HUES48 (cell line): Measurements from ENCODE around the gene HIKESHI.
"Not testable (repeated sequence)": the region's sequence is repeated elsewhere in the genome, so short reads cannot be mapped to it uniquely, and the experiment has no call there.

Source experiments
- H3K27ac ChIP-seq: one replicate; pipeline ENCODE4 v1.7.0; 2013; ENCODE audit warnings: low read depth, low read length, inconsistent platforms
- H3K27me3 ChIP-seq: 2 replicates; pipeline ENCODE4 v1.6.1; 2013; ENCODE audit warnings: mild to moderate bottlenecking, low read length; ENCODE audit not compliant: control insufficient read depth, insufficient read depth
- H3K36me3 ChIP-seq: 2 replicates; pipeline ENCODE4 v1.6.1; 2013; ENCODE audit warnings: low read length; ENCODE audit not compliant: control insufficient read depth, insufficient read depth
- H3K4me1 ChIP-seq: 2 replicates; pipeline ENCODE4 v1.6.1; 2013; ENCODE audit warnings: mild to moderate bottlenecking, low read length; ENCODE audit not compliant: control insufficient read depth, insufficient read depth
- H3K4me3 ChIP-seq: 2 replicates; pipeline ENCODE4 v1.5.1; 2013; ENCODE audit warnings: mild to moderate bottlenecking, low read depth, low read length
- H3K9ac ChIP-seq: 2 replicates; pipeline ENCODE4 v1.6.1; 2013; ENCODE audit warnings: mild to moderate bottlenecking, low read depth, low read length, moderate library complexity
- H3K9me3 ChIP-seq: 2 replicates; pipeline ENCODE4 v1.6.1; 2013; ENCODE audit warnings: low read length; ENCODE audit not compliant: control insufficient read depth, insufficient read depth

Gene HIKESHI

GRCh38 chr11:86294026-86294425, 8.0 kb upstream of the HIKESHI start:
- H3K9ac ChIP-seq, result no peak overlapping the region
- no peak overlapping the region for H3K4me3 ChIP-seq

GRCh38 chr11:86301742-86302091, 323 bp upstream of the HIKESHI start:
- no peaks in the 10 kb centered on the region for H3K9me3 ChIP-seq
- H3K27me3 ChIP-seq, result no peaks in the 10 kb centered on the region
- H3K4me3 ChIP-seq, result peak overlapping the region; percentile 82
- peaks cover 7% of the 10 kb centered on the region; the same call in 1 of the 2 replicates for H3K36me3 ChIP-seq
- H3K27ac ChIP-seq, result no peak overlapping the region
- 0 out of 2 replicates have a peak, but pooled peaks cover 6% of the 10 kb centered on the region for H3K4me1 ChIP-seq
- H3K9ac ChIP-seq, result no peak overlapping the region

More at GRCh38 chr11:86294026-86294425, 8.0 kb upstream of the HIKESHI start:
- no peaks in the 10 kb centered on the region for H3K9me3 ChIP-seq
- no peaks in the 10 kb centered on the region; the same call in none of the 2 replicates for H3K4me1 ChIP-seq
- no peak overlapping the region for H3K27ac ChIP-seq
- H3K27me3 ChIP-seq, result no peaks in the 10 kb centered on the region
- no peaks in the 10 kb centered on the region for H3K36me3 ChIP-seq

- no peak overlapping the region for H3K27ac ChIP-seq
- H3K36me3 ChIP-seq, result peaks cover 7% of the 10 kb centered on the region; the same call in 1 of the 2 replicates
- H3K9ac ChIP-seq, result no peak overlapping the region
- H3K4me1 ChIP-seq, result 0 out of 2 replicates have a peak, but pooled peaks cover 6% of the 10 kb centered on the region
- H3K4me3 ChIP-seq, result peak overlapping the region; percentile 82
- H3K27me3 ChIP-seq, result no peaks in the 10 kb centered on the region
- H3K9me3 ChIP-seq, result no peaks in the 10 kb centered on the region
Observed at GRCh38 chr11:86303257-86303656, 1.2 kb downstream of the HIKESHI start.

GRCh38 chr11:86308710-86309109, 6.7 kb downstream of the HIKESHI start:
- not testable (repeated sequence) for H3K9me3 ChIP-seq, H3K27me3 ChIP-seq, H3K9ac ChIP-seq, H3K27ac ChIP-seq, H3K4me3 ChIP-seq, H3K4me1 ChIP-seq
- H3K36me3 ChIP-seq, result peaks cover 11% of the 10 kb centered on the region; the same call in 1 of the 2 replicates

GRCh38 chr11:86313793-86314192, 11.8 kb downstream of the HIKESHI start:
- Histone ChIP-seq H3K4me1 (no peaks in the 10 kb centered on the region), H3K9me3 (no peaks in the 10 kb centered on the region), H3K27ac (no peak overlapping the region), H3K9ac (no peak overlapping the region), H3K27me3 (no peaks in the 10 kb centered on the region), H3K4me3 (no peak overlapping the region), H3K36me3 (peaks cover 6% of the 10 kb centered on the region; the same call in 1 of the 2 replicates)

- Histone ChIP-seq H3K27me3 (no peaks in the 10 kb centered on the region), H3K9ac (no peak overlapping the region), H3K4me1 (no peaks in the 10 kb centered on the region), H3K9me3 (no peaks in the 10 kb centered on the region), H3K27ac (no peak overlapping the region), H3K4me3 (no peak overlapping the region), H3K36me3 (peaks cover 12% of the 10 kb centered on the region)
Observed at GRCh38 chr11:86314636-86315035, 12.6 kb downstream of the HIKESHI start.

- H3K36me3 ChIP-seq, result peaks cover 43% of the 10 kb centered on the region
- H3K4me1 ChIP-seq, result no peaks in the 10 kb centered on the region
- no peak overlapping the region for H3K9ac ChIP-seq
- no peak overlapping the region for H3K27ac ChIP-seq
- H3K9me3 ChIP-seq, result no peaks in the 10 kb centered on the region
- no peak overlapping the region for H3K4me3 ChIP-seq
- H3K27me3 ChIP-seq, result no peaks in the 10 kb centered on the region
Observed at GRCh38 chr11:86335131-86335767, 33.2 kb downstream of the HIKESHI start.

GRCh38 chr11:86337227-86337626, 35.2 kb downstream of the HIKESHI start:
- no peak overlapping the region for H3K9ac ChIP-seq
- no peak overlapping the region for H3K4me3 ChIP-seq
- no peaks in the 10 kb centered on the region for H3K4me1 ChIP-seq
- H3K9me3 ChIP-seq, result no peaks in the 10 kb centered on the region
- H3K36me3 ChIP-seq, result peaks cover 43% of the 10 kb centered on the region
- no peak overlapping the region for H3K27ac ChIP-seq
- no peaks in the 10 kb centered on the region for H3K27me3 ChIP-seq

GRCh38 chr11:86341382-86341781, 39.3 kb downstream of the HIKESHI start:
- Histone ChIP-seq H3K27ac (no peak overlapping the region), H3K9me3 (no peaks in the 10 kb centered on the region), H3K4me3 (no peak overlapping the region), H3K9ac (no peak overlapping the region), H3K4me1 (no peaks in the 10 kb centered on the region), H3K27me3 (no peaks in the 10 kb centered on the region), H3K36me3 (peaks cover 37% of the 10 kb centered on the region)

GRCh38 chr11:86346513-86346912, 44.5 kb downstream of the HIKESHI start:
- no peak overlapping the region for H3K27ac ChIP-seq
- H3K27me3 ChIP-seq, result no peaks in the 10 kb centered on the region
- H3K36me3 ChIP-seq, result peaks cover 12% of the 10 kb centered on the region
- H3K4me3 ChIP-seq, result no peak overlapping the region
- H3K9me3 ChIP-seq, result no peaks in the 10 kb centered on the region
- H3K4me1 ChIP-seq, result no peaks in the 10 kb centered on the region
- H3K9ac ChIP-seq, result no peak overlapping the region

- Histone ChIP-seq H3K9me3 (no peaks in the 10 kb centered on the region), H3K4me1 (peaks cover 15% of the 10 kb centered on the region), H3K27ac (no peak overlapping the region), H3K27me3 (no peaks in the 10 kb centered on the region), H3K9ac (no peak overlapping the region), H3K4me3 (no peak overlapping the region), H3K36me3 (no peaks in the 10 kb centered on the region)
Observed at GRCh38 chr11:86355256-86355655, 53.2 kb downstream of the HIKESHI start.
